ENCODE measurements around the gene GRK6. TPM values are rescaled to one million over a fixed set of nuclear protein-coding genes. Genes with fewer than 3 reads are reported as not detected.

Gene GRK6
- polyA plus RNA-seq, 1 donor from 2014 or later, result 22.6 TPM

DNA sequence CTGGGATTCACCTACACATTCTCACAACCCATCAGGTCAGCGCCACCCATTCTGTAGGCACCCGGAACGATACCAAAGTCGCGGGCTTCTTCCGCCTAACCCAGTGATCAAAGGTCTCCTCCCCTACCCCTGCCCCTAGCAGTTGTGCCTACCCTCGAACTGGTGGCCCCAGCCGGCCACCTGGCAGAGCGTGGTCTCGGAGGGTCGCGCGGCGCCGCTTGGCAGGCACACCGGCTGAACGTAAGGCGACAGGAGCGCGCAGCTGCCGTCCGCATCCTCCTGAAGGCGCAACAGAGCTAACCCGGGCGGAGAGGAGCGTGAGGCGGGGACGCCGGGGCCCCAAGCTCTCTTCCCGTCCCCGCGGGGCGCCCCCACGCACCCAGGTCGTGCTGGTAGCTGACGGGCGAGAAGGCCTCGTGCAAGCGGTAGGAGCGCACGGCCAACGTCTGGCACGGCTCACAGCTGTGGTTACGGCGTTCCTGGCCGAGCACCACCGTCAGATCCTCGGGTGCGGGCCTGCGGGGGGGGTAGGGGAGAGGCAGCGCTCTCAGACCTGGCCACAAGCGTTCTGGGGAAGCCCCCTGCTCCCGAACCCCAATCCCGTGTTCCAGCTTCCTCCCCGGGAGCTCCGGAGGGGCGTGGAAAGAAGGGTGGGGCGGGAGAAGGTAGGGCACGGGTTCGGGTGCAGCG, 23.2 kb upstream of the GRK6 start:
- Histone ChIP-seq H4K20me1 (ENCODE audit: insufficient read depth) (no peaks in the 10 kb centered on the region), H3K27ac (ENCODE audit: low read length) (peak overlapping the region; percentile 34), H3K79me2 (replicated peaks; ENCODE audit: insufficient read depth, low read length) (no peaks in the 10 kb centered on the region), H3K9ac (ENCODE audit: low read length) (peak overlapping the region; percentile 55), H3K4me2 (ENCODE audit: low read length) (no peak overlapping the region), H3K36me3 (ENCODE audit: insufficient read depth, low read length) (no peaks in the 10 kb centered on the region), H2AFZ (ENCODE audit: low read depth, low read length) (peak overlapping the region; percentile 14), H3F3A (ENCODE audit: insufficient read depth, low read length, poor library complexity, severe bottlenecking) (no peaks in the 10 kb centered on the region), H3K27me3 (ENCODE audit: insufficient read depth, low read depth, low read length) (peaks cover 42% of the 10 kb centered on the region), H3K9me2 (ENCODE audit: insufficient read depth, low read length) (no peaks in the 10 kb centered on the region), H3K9me3 (ENCODE audit: low read length) (no peaks in the 10 kb centered on the region), H3K4me3 (ENCODE audit: low read length) (peak overlapping the region; percentile 65)
- TF ChIP-seq EP300 (conservative IDR thresholded peaks at IDR 0.05; ENCODE audit: poor library complexity, severe bottlenecking) (no peak), EZH2 (IDR thresholded peaks at IDR 0.05; ENCODE audit: borderline replicate concordance, insufficient read depth, low read length, poor library complexity, severe bottlenecking) (no peak), MXI1 (conservative IDR thresholded peaks at IDR 0.05; ENCODE audit: poor library complexity, severe bottlenecking) (no peak), SMC3 (conservative IDR thresholded peaks at IDR 0.05; ENCODE audit: poor library complexity) (peak; percentile 16), POLR2AphosphoS5 (IDR thresholded peaks at IDR 0.05) (no peak), RAD21 (conservative IDR thresholded peaks at IDR 0.05) (no peak)
- TF ChIP-seq, protein P1, sequence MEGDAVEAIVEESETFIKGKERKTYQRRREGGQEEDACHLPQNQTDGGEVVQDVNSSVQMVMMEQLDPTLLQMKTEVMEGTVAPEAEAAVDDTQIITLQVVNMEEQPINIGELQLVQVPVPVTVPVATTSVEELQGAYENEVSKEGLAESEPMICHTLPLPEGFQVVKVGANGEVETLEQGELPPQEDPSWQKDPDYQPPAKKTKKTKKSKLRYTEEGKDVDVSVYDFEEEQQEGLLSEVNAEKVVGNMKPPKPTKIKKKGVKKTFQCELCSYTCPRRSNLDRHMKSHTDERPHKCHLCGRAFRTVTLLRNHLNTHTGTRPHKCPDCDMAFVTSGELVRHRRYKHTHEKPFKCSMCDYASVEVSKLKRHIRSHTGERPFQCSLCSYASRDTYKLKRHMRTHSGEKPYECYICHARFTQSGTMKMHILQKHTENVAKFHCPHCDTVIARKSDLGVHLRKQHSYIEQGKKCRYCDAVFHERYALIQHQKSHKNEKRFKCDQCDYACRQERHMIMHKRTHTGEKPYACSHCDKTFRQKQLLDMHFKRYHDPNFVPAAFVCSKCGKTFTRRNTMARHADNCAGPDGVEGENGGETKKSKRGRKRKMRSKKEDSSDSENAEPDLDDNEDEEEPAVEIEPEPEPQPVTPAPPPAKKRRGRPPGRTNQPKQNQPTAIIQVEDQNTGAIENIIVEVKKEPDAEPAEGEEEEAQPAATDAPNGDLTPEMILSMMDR (IDR thresholded peaks at IDR 0.05; ENCODE audit: poor library complexity, severe bottlenecking), result peak; percentile 41
- TF ChIP-seq, protein P2, sequence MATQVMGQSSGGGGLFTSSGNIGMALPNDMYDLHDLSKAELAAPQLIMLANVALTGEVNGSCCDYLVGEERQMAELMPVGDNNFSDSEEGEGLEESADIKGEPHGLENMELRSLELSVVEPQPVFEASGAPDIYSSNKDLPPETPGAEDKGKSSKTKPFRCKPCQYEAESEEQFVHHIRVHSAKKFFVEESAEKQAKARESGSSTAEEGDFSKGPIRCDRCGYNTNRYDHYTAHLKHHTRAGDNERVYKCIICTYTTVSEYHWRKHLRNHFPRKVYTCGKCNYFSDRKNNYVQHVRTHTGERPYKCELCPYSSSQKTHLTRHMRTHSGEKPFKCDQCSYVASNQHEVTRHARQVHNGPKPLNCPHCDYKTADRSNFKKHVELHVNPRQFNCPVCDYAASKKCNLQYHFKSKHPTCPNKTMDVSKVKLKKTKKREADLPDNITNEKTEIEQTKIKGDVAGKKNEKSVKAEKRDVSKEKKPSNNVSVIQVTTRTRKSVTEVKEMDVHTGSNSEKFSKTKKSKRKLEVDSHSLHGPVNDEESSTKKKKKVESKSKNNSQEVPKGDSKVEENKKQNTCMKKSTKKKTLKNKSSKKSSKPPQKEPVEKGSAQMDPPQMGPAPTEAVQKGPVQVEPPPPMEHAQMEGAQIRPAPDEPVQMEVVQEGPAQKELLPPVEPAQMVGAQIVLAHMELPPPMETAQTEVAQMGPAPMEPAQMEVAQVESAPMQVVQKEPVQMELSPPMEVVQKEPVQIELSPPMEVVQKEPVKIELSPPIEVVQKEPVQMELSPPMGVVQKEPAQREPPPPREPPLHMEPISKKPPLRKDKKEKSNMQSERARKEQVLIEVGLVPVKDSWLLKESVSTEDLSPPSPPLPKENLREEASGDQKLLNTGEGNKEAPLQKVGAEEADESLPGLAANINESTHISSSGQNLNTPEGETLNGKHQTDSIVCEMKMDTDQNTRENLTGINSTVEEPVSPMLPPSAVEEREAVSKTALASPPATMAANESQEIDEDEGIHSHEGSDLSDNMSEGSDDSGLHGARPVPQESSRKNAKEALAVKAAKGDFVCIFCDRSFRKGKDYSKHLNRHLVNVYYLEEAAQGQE (IDR thresholded peaks at IDR 0.05; ENCODE audit: borderline replicate concordance), result no peak

DNA sequence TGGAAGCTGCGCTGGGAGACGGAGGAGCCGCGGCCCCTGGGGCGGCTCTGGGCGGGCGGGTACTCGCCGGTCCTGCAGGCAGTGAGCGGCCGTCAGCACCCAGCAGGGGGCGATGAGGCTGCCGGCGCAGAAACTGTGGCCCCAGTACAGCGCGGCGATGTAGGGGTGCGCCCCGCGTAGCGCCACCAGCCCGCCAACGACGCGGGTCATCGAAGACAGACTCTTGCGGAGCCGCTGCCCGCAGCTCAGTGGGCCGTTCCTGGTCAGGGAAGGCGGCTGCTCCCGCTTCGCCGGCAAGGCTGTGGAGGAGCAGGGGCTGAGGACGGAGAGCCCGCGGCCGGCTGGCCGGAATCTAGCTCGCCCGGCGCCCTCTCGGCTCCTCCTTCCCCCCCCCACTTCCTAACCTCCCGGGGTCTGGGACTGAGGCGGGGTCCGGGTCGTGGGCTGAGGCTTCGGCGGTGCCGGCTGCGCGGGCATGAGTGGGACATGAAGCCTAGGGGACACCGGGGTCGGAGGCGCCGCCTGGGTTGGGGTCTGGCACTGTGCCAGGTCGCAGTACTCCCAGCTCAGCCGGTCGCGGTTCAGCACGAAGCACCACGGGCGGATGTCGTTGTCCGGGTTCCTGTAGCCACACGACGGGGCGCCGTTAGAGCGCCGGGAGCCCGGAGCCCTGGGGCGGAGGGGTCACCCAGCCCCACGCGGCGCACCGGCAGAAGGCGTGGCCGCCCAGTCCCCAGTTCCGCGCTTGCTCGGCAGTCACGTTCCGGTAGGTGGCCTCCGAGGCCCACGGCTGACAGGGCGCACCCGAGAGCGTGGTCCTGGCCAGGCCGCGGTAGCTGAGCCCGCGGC, 22.5 kb upstream of the GRK6 start:
- H3F3A ChIP-seq (ENCODE audit: insufficient read depth, low read length, poor library complexity, severe bottlenecking), result no peaks in the 10 kb centered on the region
- H3K9ac ChIP-seq (ENCODE audit: low read length), result peak overlapping the region; percentile 55
- H4K20me1 ChIP-seq (ENCODE audit: insufficient read depth), result no peaks in the 10 kb centered on the region
- no peaks in the 10 kb centered on the region for H3K9me3 ChIP-seq (ENCODE audit: low read length)
- H3K79me2 ChIP-seq (replicated peaks; ENCODE audit: insufficient read depth, low read length), result no peaks in the 10 kb centered on the region
- peaks cover 42% of the 10 kb centered on the region for H3K27me3 ChIP-seq (ENCODE audit: insufficient read depth, low read depth, low read length)
- H3K36me3 ChIP-seq (ENCODE audit: insufficient read depth, low read length), result no peaks in the 10 kb centered on the region
- H3K9me2 ChIP-seq (ENCODE audit: insufficient read depth, low read length), result no peaks in the 10 kb centered on the region
- H3K4me3 ChIP-seq (ENCODE audit: low read length), result peak overlapping the region; percentile 65
- TF ChIP-seq EZH2 (IDR thresholded peaks at IDR 0.05; ENCODE audit: borderline replicate concordance, insufficient read depth, low read length, poor library complexity, severe bottlenecking), result no peak
- peak; percentile 60 for TF ChIP-seq MXI1 (conservative IDR thresholded peaks at IDR 0.05; ENCODE audit: poor library complexity, severe bottlenecking)
- TF ChIP-seq SMC3 (conservative IDR thresholded peaks at IDR 0.05; ENCODE audit: poor library complexity), result peak; percentile 66
- TF ChIP-seq EP300 (conservative IDR thresholded peaks at IDR 0.05; ENCODE audit: poor library complexity, severe bottlenecking), result no peak
- TF ChIP-seq POLR2AphosphoS5 (IDR thresholded peaks at IDR 0.05), result peak; percentile 35
- TF ChIP-seq, protein P1 (IDR thresholded peaks at IDR 0.05; ENCODE audit: poor library complexity, severe bottlenecking), result peak; percentile 79
- peak; percentile 81 for TF ChIP-seq RAD21 (conservative IDR thresholded peaks at IDR 0.05)
- TF ChIP-seq, protein P2 (IDR thresholded peaks at IDR 0.05; ENCODE audit: borderline replicate concordance), result no peak
- TF ChIP-seq TAF1 (IDR thresholded peaks at IDR 0.05; ENCODE audit: low read depth), result no peak
- H2AFZ ChIP-seq (ENCODE audit: low read depth, low read length), result peak overlapping the region; percentile 14
- H3K27ac ChIP-seq (ENCODE audit: low read length), result peak overlapping the region; percentile 34
- H3K4me2 ChIP-seq (ENCODE audit: low read length), result peak overlapping the region; percentile 4

All from neural cell (in vitro differentiated cells).